Stimulated activated CD4-positive, alpha-beta T cell treated with anti-CD3 and anti-CD28 coated beads, Interleukin-1b, Interleukin-23, amount 100 ng/mL, for 4 hours (primary cell): ENCODE data around the gene HS3ST3B1.

Experiments
- DNase-seq, 2 donors: peaks; one replicate each; pipeline ENCODE4 v3.0.0-alpha.2; 2020; ENCODE audit warnings: low read depth in 2 of 2

HS3ST3B1 gene

DNA sequence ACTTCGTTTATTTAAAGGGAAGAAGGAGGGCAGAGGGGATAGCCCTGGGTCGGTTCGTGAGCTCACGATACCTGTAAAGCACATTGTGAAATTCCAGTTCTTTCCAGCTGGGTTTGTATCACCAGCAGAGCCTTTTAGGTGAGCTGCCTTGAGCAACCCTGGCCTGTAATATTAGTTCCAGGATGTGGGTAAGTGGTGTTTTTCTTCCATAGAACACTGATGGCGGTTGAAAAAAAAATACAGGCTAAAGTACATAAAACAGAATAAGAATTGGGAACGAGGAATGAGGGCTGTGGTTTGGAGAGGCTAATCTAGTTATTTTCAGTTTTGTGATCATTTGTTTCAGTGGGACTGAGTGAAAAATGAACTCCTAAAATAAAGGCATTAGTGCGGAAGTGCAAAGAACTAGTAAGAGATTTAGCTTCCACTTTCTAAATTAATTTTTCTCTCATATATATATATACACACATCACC lies 20.6 kb downstream of the HS3ST3B1 start:
- DNase-seq: no peak

- DNase-seq: no peak
Observed at GRCh38 chr17:14321980-14322776, 21.3 kb downstream of the HS3ST3B1 start.

DNA sequence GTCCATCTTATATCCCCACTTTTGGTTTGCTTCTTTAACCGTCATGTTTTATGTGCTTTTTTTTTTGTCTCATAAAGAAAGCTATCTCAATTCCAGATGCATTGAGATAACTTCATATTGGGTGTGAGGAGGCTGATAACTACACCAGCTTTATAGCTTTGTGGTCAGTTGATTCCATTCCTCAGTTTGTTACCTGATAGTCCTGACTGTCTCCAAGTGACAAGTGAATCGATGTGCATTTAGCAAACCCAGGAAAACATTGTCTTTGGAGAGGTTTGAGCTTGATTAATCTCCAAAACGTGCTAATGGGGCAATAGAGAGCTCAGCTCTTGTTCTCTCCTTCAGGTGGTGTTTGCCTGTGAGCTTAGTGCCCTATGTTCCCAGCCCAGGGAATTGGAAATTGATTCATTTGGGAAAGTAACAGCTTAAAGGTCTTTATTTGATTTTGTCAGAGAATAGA lies 22.7 kb downstream of the HS3ST3B1 start:
- no peak for DNase-seq

DNA sequence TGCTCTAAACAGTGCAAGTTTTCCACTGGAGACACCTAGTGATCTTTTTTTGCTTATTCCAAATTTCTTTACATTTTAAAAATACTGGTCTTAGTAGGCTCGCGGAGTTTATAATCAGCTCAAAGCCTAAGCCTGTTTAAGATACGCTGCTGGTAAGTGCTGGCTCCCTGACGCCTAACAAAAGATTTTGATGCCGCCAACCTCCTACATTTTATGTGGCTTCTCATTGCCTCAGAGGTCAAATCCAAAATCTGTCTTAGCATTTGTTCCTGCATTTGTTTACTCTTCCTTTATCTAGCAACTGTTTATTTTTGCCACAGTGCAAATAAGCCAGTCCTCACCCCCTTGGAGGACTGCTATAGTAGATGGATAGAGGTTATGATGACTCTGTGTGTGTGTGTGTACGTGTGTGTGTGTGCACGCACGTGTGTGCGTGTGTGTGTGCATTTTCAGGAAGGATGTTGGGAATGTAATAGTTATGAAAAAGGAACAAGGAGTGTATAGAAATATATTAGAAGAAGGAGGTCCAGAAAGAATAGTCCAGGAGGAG lies 24.8 kb downstream of the HS3ST3B1 start:
- DNase-seq: no peak

DNA sequence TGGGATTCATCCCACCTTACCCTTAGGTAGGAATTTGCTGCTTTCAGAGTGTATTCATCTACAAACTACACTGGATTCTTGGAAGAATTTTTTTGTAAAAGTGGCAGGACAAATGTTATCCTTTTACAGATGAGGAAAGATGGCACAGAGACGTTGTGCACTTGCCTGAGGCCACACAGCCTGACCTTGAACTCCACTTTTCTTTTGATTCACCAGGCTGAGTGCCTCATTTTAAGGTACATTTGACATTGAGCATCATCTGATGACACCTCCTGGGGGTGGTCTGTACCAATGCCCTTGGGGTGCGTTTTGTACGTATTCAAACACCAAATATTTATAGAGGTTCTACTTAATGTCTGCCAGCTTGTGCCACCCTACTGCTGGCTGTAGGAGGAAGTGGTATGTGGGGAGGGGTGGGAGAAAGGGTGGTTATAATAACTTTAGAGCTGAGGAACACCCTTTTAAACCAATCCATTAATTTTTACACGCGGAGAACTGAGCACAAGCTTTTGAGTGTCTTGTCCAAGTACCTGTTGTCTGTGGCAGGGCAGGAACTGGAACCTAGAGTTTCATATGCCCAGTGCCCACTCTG lies 29.1 kb downstream of the HS3ST3B1 start:
- no peak for DNase-seq

GRCh38 chr17:14330492-14330962 lies 29.6 kb downstream of the HS3ST3B1 start:
- DNase-seq: no peak

DNA sequence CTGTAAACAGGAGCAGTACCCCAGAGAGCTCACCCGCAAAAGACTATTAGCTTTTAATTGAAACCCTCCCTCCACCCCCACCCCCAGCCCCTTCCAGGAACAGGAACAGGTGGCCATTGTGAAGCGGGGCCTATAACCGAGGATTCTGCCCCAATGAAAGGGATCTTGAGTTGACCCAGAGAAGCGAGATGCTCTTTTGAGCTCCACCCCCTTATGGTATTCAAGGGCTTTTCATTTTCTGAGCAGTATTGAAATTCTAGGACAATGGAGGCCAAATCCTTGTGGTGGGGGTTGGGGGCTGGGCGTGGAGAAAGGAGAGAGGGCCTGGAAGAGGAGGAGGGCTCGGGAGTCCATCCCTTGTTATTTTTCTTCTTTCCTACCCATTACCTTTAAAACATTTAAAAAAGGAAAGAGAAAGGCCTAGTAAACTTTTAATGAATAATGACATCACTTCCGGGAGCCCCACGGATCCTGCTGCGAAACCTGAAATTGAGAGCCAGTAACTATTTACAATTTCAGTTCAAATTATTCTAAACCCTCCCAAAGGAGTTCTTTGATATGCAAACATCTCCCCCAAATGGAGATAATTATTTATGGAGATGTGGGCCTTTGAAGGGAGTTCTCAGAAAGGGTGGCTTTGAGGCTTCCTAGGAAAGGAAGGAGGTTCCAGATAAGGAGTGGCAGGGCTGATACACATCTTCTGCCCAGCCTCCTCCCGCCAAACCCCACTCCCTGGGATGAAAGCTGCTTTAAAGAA lies 30.5 kb downstream of the HS3ST3B1 start:
- no peak for DNase-seq

DNA sequence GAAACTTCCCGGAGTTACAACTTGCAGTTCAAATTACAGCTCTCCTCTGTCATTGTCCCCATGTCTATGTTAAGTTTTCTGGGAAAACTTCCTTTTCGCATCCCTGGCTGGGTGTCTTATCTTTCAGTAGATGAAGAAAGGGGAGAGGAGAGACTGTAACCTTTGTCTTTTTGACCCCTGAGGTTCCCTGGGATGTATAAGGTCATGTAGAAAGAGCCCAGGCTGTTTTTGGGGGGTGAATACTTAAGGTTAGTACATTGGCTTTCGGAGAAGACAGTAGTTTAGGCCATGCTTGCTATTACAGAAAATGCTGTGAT lies 31.1 kb downstream of the HS3ST3B1 start:
- DNase-seq: no peak

GRCh38 chr17:14332331-14332730 lies 31.4 kb downstream of the HS3ST3B1 start:
- no peak for DNase-seq

GRCh38 chr17:14333506-14333905 lies 32.6 kb downstream of the HS3ST3B1 start:
- DNase-seq: no peak

GRCh38 chr17:14334276-14334840 lies 33.5 kb downstream of the HS3ST3B1 start:
- no peak for DNase-seq

GRCh38 chr17:14334919-14335318 lies 34.0 kb downstream of the HS3ST3B1 start:
- DNase-seq: no peak

DNA sequence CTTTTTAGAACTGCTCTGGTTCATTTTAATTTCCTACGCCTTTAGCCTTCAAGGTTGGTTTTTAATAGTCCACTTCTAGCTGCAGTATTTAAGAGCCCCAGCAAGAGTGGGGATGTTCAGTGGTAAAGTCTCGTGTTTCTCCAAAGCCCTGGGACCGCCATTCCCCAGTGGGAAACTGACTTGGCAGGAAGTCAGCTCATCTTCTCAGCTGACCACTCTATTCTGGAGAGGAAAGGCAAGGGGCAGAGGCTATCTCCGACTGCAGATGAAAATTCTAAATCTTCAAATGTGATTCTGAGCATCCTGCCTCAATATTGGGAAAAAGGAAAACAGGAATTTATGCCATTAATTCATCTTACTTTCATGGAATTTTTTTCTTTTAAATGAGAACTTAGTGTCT lies 35.5 kb downstream of the HS3ST3B1 start:
- no peak for DNase-seq

- peak in 1 of 2 donors; percentile 16 for DNase-seq
Observed at GRCh38 chr17:14337596-14338079, 36.8 kb downstream of the HS3ST3B1 start.

GRCh38 chr17:14340857-14341754 lies 40.2 kb downstream of the HS3ST3B1 start:
- no peak for DNase-seq

- no peak for DNase-seq
Observed at GRCh38 chr17:14341866-14342265, 41.0 kb downstream of the HS3ST3B1 start.

- no peak for DNase-seq
Observed at GRCh38 chr17:14346801-14347200, 45.9 kb downstream of the HS3ST3B1 start.

GRCh38 chr17:14351493-14351892 lies 50.6 kb downstream of the HS3ST3B1 start:
- no peak for DNase-seq

DNA sequence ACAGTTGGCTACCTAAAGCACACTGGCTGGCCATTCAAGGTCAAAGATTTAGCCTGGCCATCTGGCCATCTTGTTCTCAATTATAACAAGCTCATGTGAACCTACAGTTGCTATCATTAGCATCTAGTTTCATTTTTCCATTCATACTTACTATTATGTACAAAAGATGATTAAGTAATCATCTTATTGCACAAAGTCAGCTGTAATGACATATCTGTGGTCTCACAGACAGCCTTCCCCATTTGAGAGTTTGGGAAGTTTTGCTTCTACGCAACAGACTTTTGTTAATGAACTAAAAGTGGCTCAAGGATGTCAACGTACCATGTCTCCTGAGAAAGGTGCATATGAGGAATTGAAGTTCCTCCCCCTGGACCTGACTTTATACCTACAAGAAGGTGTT lies 51.3 kb downstream of the HS3ST3B1 start:
- no peak for DNase-seq

GRCh38 chr17:14353861-14354474 lies 53.1 kb downstream of the HS3ST3B1 start:
- DNase-seq: no peak
